K562 (cell line): ENCODE data around the gene CHMP2A.

ENCODE experiments used
- ARHGAP35 ChIP-seq: fragments of 450-650 bp; IDR thresholded peaks from 2 replicates; pipeline ENCODE4 v1.6.1; 2018; ENCODE audit not compliant: partially characterized antibody
- BHLHE40 ChIP-seq: IDR thresholded peaks from 2 replicates; pipeline ENCODE4 v1.6.1; 2011; ENCODE audit warnings: low read length, improper control_type of control experiment
- FOXA3 ChIP-seq, 2 experiments: fragments of 450-650 bp in 1 of 2; sonication (generic) in 1 of 2; formaldehyde crosslinking; IDR thresholded peaks in 1 of 2; conservative IDR thresholded peaks in 1 of 2; 2 replicates each; pipeline versions ENCODE4 v1.4.0 to v1.8.0; 2020 to 2022; ENCODE audit warnings: mild to moderate bottlenecking in 2 of 2, missing genetic modification reagents in 1 of 2
- RCOR1 ChIP-seq, 2 experiments: IDR thresholded peaks; 2 replicates each; pipeline ENCODE4 v1.6.1; 2012; ENCODE audit warnings: low read depth in 2 of 2, low read length in 2 of 2, borderline replicate concordance in 1 of 2, improper control_type of control experiment in 1 of 2
- SMARCB1 ChIP-seq: IDR thresholded peaks from 2 replicates; pipeline ENCODE4 v1.6.1; 2011; ENCODE audit warnings: improper control_type of control experiment, low read depth; ENCODE audit not compliant: insufficient read length
- ZFPM2 ChIP-seq: fragments of 250-450 bp; sonication (Bioruptor Pico); IDR thresholded peaks from 2 replicates; pipeline ENCODE4 v1.5.1; 2022; ENCODE audit warnings: mild to moderate bottlenecking
- ZNF785 ChIP-seq: fragments of 250-450 bp; sonication (Bioruptor Pico); IDR thresholded peaks from 2 replicates; pipeline ENCODE4 v1.4.0; 2020; ENCODE audit warnings: mild to moderate bottlenecking
- TF ChIP-seq, protein P1 (sequence below), 3 experiments: IDR thresholded peaks in 2 of 3; conservative IDR thresholded peaks in 1 of 3; 2 replicates each; pipeline ENCODE4 v1.5.1; 2011 to 2012; ENCODE audit warnings: low read length in 3 of 3, mild to moderate bottlenecking in 3 of 3, control low read depth in 2 of 3, improper control_type of control experiment in 1 of 3, inconsistent platforms in 1 of 3, low read depth in 1 of 3, mixed read lengths in 1 of 3, moderate library complexity in 1 of 3; ENCODE audit not compliant: insufficient read depth in 2 of 3
- TF ChIP-seq, protein P2 (sequence below): fragments of 450-650 bp; IDR thresholded peaks from 2 replicates; pipeline ENCODE4 v1.7.1; 2018; ENCODE audit warnings: mild to moderate bottlenecking, low read depth; ENCODE audit not compliant: partially characterized antibody
- TF ChIP-seq, protein P3 (sequence below), 2 experiments: fragments of 450-650 bp in 1 of 2; sonication (generic) in 1 of 2; formaldehyde crosslinking; conservative IDR thresholded peaks; 2 replicates each; pipeline versions ENCODE4 v1.4.0 to v1.8.1; 2020 to 2022; ENCODE audit warnings: mild to moderate bottlenecking in 1 of 2, missing genetic modification reagents in 1 of 2

DNA sequence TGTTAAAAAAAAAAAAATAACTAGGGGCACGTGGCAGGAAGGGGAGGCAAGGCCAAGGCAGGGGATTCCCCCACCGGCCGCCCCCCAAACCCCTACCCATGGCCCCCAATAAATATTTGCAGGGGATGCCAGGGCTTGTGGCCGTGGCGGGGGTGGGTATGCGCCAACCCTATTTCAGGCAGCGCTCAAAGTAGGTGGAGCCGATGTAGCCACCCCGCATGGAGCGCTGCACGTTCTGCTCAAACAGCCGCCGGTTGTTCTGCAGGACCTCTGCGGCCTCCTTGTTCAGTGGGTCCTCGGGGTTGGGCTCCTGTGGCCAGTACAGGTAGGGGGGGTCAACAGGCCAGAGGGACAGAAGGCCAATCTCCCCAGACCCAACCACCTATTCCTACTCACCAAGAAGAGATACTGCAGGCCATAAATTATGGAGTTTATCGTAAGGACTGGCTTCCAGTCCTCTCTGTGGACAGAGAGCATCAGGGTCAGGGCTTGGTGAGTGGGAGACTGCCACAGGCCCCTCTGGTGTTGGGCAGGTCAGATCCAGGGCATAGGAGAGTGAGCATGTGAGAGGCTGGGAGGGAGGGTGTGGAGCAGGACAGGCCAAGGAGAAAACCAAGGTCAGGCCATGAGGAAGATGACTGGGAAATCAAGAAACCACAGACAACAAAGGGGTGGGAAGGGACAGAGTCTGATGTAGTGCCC, 1.2 kb upstream of the CHMP2A start:
- TF ChIP-seq RCOR1 (IDR thresholded peaks at IDR 0.05; ENCODE audit: borderline replicate concordance in 1 of 2, low read depth in 2 of 2, low read length in 2 of 2) (no peak), ARHGAP35 (no peak), BHLHE40 (no peak), ZNF785 (no peak), ZFPM2 (no peak), SMARCB1 (no peak), FOXA3 (CRISPR knock-in tag; conservative IDR thresholded peaks at IDR 0.05 in 1 of 2, IDR thresholded peaks at IDR 0.05 in 1 of 2) (no peak)
- TF ChIP-seq, protein P1, sequence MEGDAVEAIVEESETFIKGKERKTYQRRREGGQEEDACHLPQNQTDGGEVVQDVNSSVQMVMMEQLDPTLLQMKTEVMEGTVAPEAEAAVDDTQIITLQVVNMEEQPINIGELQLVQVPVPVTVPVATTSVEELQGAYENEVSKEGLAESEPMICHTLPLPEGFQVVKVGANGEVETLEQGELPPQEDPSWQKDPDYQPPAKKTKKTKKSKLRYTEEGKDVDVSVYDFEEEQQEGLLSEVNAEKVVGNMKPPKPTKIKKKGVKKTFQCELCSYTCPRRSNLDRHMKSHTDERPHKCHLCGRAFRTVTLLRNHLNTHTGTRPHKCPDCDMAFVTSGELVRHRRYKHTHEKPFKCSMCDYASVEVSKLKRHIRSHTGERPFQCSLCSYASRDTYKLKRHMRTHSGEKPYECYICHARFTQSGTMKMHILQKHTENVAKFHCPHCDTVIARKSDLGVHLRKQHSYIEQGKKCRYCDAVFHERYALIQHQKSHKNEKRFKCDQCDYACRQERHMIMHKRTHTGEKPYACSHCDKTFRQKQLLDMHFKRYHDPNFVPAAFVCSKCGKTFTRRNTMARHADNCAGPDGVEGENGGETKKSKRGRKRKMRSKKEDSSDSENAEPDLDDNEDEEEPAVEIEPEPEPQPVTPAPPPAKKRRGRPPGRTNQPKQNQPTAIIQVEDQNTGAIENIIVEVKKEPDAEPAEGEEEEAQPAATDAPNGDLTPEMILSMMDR (IDR thresholded peaks at IDR 0.05 in 2 of 3, conservative IDR thresholded peaks at IDR 0.05 in 1 of 3; ENCODE audit: insufficient read depth in 2 of 3, low read depth in 1 of 3, low read length in 3 of 3), result no peak
- TF ChIP-seq, protein P2, sequence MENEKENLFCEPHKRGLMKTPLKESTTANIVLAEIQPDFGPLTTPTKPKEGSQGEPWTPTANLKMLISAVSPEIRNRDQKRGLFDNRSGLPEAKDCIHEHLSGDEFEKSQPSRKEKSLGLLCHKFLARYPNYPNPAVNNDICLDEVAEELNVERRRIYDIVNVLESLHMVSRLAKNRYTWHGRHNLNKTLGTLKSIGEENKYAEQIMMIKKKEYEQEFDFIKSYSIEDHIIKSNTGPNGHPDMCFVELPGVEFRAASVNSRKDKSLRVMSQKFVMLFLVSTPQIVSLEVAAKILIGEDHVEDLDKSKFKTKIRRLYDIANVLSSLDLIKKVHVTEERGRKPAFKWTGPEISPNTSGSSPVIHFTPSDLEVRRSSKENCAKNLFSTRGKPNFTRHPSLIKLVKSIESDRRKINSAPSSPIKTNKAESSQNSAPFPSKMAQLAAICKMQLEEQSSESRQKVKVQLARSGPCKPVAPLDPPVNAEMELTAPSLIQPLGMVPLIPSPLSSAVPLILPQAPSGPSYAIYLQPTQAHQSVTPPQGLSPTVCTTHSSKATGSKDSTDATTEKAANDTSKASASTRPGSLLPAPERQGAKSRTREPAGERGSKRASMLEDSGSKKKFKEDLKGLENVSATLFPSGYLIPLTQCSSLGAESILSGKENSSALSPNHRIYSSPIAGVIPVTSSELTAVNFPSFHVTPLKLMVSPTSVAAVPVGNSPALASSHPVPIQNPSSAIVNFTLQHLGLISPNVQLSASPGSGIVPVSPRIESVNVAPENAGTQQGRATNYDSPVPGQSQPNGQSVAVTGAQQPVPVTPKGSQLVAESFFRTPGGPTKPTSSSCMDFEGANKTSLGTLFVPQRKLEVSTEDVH, result no peak
- TF ChIP-seq, protein P3, sequence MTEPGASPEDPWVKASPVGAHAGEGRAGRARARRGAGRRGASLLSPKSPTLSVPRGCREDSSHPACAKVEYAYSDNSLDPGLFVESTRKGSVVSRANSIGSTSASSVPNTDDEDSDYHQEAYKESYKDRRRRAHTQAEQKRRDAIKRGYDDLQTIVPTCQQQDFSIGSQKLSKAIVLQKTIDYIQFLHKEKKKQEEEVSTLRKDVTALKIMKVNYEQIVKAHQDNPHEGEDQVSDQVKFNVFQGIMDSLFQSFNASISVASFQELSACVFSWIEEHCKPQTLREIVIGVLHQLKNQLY (CRISPR knock-in tag; conservative IDR thresholded peaks at IDR 0.05), result no peak
